Stimulated activated CD4-positive, alpha-beta T cell treated with anti-CD3 and anti-CD28 coated beads, Interleukin-12 subunit alpha, Interleukin-12 subunit beta, amount 100 ng/mL, for 48 hours (primary cell): ENCODE measurements around the gene CCDC183.
"Not testable (repeated sequence)": the region's sequence is repeated elsewhere in the genome, so short reads cannot be mapped to it uniquely, and the experiment has no call there.

Experiments used
- DNase-seq, 3 donors: peaks; one replicate each; pipeline ENCODE4 v3.0.0-alpha.2; 2020; ENCODE audit warnings: low read depth in 2 of 3, low spot score in 1 of 3

CCDC183 gene

GRCh38 chr9:136784249-136784996 lies 11.7 kb upstream of the CCDC183 start:
- no peak for DNase-seq

GRCh38 chr9:136784997-136785361 lies 11.2 kb upstream of the CCDC183 start:
- no peak for DNase-seq

- not testable (repeated sequence) for DNase-seq
Measured at GRCh38 chr9:136785565-136786355, 10.4 kb upstream of the CCDC183 start.

- DNase-seq: no peak
Measured at GRCh38 chr9:136786451-136786850, 9.7 kb upstream of the CCDC183 start.

- not testable (repeated sequence) for DNase-seq
Measured at GRCh38 chr9:136786983-136787382, 9.2 kb upstream of the CCDC183 start.

GRCh38 chr9:136787690-136788400 lies 8.3 kb upstream of the CCDC183 start:
- DNase-seq: peak; percentile 57 to 85 (median 63)

GRCh38 chr9:136788644-136789522 lies 7.3 kb upstream of the CCDC183 start:
- not testable (repeated sequence) for DNase-seq

- DNase-seq: no peak
Measured at GRCh38 chr9:136789523-136789937, 6.6 kb upstream of the CCDC183 start.

- peak; percentile 100 for DNase-seq
Measured at GRCh38 chr9:136790640-136791515, 5.3 kb upstream of the CCDC183 start, which contains the start of gene TMEM141. Gene TMEM141, plus strand, starts transcription at chr9:136791344. Its CDS starts 27 bp downstream, at chr9:136791371.

GRCh38 chr9:136791516-136792276 lies 4.4 kb upstream of the CCDC183 start:
- DNase-seq: peak; percentile 42 to 65 (median 53)

- no peak for DNase-seq
Measured at GRCh38 chr9:136792321-136793085, 3.6 kb upstream of the CCDC183 start.

GRCh38 chr9:136793086-136793946 lies 2.8 kb upstream of the CCDC183 start:
- DNase-seq: no peak

- no peak for DNase-seq
Measured at GRCh38 chr9:136794281-136794999, 1.7 kb upstream of the CCDC183 start.

- no peak for DNase-seq
Measured at GRCh38 chr9:136795000-136795348, 1.2 kb upstream of the CCDC183 start.

GRCh38 chr9:136796775-136797347 lies 723 bp downstream of the CCDC183 start:
- not testable (repeated sequence) for DNase-seq

GRCh38 chr9:136798708-136799078 lies 2.6 kb downstream of the CCDC183 start:
- no peak for DNase-seq
